22Rv1 (cell line): ENCODE results near the gene C1orf87.

Experiments used
- H3K27ac ChIP-seq: fragments of 450-650 bp; 2 replicates; pipeline ENCODE4 v1.5.1; 2017
- CTCF ChIP-seq: fragments of 450-650 bp; IDR thresholded peaks from 2 replicates; pipeline ENCODE4 v1.5.1; 2017; ENCODE audit warnings: mild to moderate bottlenecking
- ZFX ChIP-seq: fragments of 450-650 bp; IDR thresholded peaks from 2 replicates; pipeline ENCODE4 v1.6.1; 2017; ENCODE audit warnings: antibody characterized with exemption, borderline replicate concordance

The C1orf87 gene

GRCh38 chr1:60025552-60025951 is 48.0 kb downstream of the C1orf87 start:
- TF ChIP-seq ZFX (no peak), CTCF (no peak)
- H3K27ac ChIP-seq = no peak overlapping the region

- no peak overlapping the region for H3K27ac ChIP-seq
- no peak for TF ChIP-seq CTCF
- no peak for TF ChIP-seq ZFX
Measured at GRCh38 chr1:60017508-60018205, 55.9 kb downstream of the C1orf87 start.

- no peak overlapping the region for H3K27ac ChIP-seq
- TF ChIP-seq ZFX (no peak), CTCF (no peak)
Measured at GRCh38 chr1:60010690-60011089, 62.9 kb downstream of the C1orf87 start.

- H3K27ac ChIP-seq = no peak overlapping the region
- TF ChIP-seq CTCF = no peak
- TF ChIP-seq ZFX = no peak
Measured at GRCh38 chr1:60008500-60008899, 65.1 kb downstream of the C1orf87 start.

GRCh38 chr1:60000625-60001024 is 72.9 kb downstream of the C1orf87 start:
- no peak for TF ChIP-seq CTCF
- TF ChIP-seq ZFX = no peak
- H3K27ac ChIP-seq = no peak overlapping the region

GRCh38 chr1:59999746-60000145 is 73.8 kb downstream of the C1orf87 start:
- TF ChIP-seq CTCF = no peak
- no peak for TF ChIP-seq ZFX
- no peak overlapping the region for H3K27ac ChIP-seq

GRCh38 chr1:59999006-59999405 is 74.6 kb downstream of the C1orf87 start:
- TF ChIP-seq ZFX = no peak
- TF ChIP-seq CTCF = no peak
- H3K27ac ChIP-seq = no peak overlapping the region
